SU-DHL-6 (cell line): ENCODE measurements around the gene FSTL1.

ENCODE experiments used
- CTCF ChIP-seq: fragments of 200-600 bp; sonication (generic); IDR thresholded peaks from one replicate; pipeline ENCODE4 v1.5.1; 2017; ENCODE audit warnings: antibody characterized with exemption, mild to moderate bottlenecking, low read length, moderate library complexity; ENCODE audit not compliant: insufficient read depth, poor library complexity, severe bottlenecking
- EZH2phosphoT487 ChIP-seq: fragments of 200-600 bp; sonication (generic), shearing (Covaris generic); conservative IDR thresholded peaks from 2 replicates; pipeline ENCODE4 v1.6.1; 2018; ENCODE audit warnings: mild to moderate bottlenecking, antibody characterized with exemption, low read length, moderate library complexity, mixed read lengths

- TF ChIP-seq CTCF (no peak), EZH2phosphoT487 (no peak)
Measured at GRCh38 chr3:120495809-120496208, 45.0 kb upstream of the FSTL1 start.
